ENCODE measurements around the gene ITPRIPL2.

Gene ITPRIPL2

GRCh38 chr16:19093631-19094541, 19.9 kb upstream of the ITPRIPL2 start:
- no peak for DNase-seq

GRCh38 chr16:19094542-19095365, 19.0 kb upstream of the ITPRIPL2 start:
- peak; percentile 49 for DNase-seq

GRCh38 chr16:19095654-19096053, 18.1 kb upstream of the ITPRIPL2 start:
- no peak for DNase-seq

GRCh38 chr16:19098173-19098572, 15.6 kb upstream of the ITPRIPL2 start:
- no peak for DNase-seq

GRCh38 chr16:19102187-19102872, 11.4 kb upstream of the ITPRIPL2 start:
- DNase-seq, result no peak

GRCh38 chr16:19104607-19105006, 9.2 kb upstream of the ITPRIPL2 start:
- DNase-seq, result no peak

- DNase-seq, result no peak
Observed at GRCh38 chr16:19105131-19105530, 8.6 kb upstream of the ITPRIPL2 start.

- DNase-seq, result no peak
Observed at GRCh38 chr16:19105891-19106624, 7.7 kb upstream of the ITPRIPL2 start.

GRCh38 chr16:19106625-19107020, 7.1 kb upstream of the ITPRIPL2 start:
- DNase-seq, result no peak

GRCh38 chr16:19108409-19109287, 5.1 kb upstream of the ITPRIPL2 start:
- DNase-seq, result no peak

- DNase-seq, result no peak
Observed at GRCh38 chr16:19109288-19109664, 4.5 kb upstream of the ITPRIPL2 start.

GRCh38 chr16:19110537-19111360, 3.0 kb upstream of the ITPRIPL2 start:
- DNase-seq, result no peak

- DNase-seq, result no peak
Observed at GRCh38 chr16:19112099-19112407, 1.7 kb upstream of the ITPRIPL2 start.

- peak; percentile 66 for DNase-seq
Observed at GRCh38 chr16:19114359-19115147, 789 bp downstream of the ITPRIPL2 start.

- DNase-seq, result peak; percentile 29
Observed at GRCh38 chr16:19115148-19116021, 1.6 kb downstream of the ITPRIPL2 start.

GRCh38 chr16:19116711-19117449, 3.1 kb downstream of the ITPRIPL2 start:
- DNase-seq, result no peak

GRCh38 chr16:19118938-19119431, 5.2 kb downstream of the ITPRIPL2 start:
- peak; percentile 84 for DNase-seq

- DNase-seq, result peak; percentile 86
Observed at GRCh38 chr16:19119564-19119963, 5.8 kb downstream of the ITPRIPL2 start.

Measured in HCEC 1CT (cell line).